DND-41 (cell line): ENCODE data around the gene LYST.
"Not testable (repeated sequence)": the region's sequence is repeated elsewhere in the genome, so short reads cannot be mapped to it uniquely, and the experiment has no call there.

Experiments
- CTCF ChIP-seq: IDR thresholded peaks from 2 replicates; pipeline ENCODE4 v1.5.1; 2012; ENCODE audit warnings: borderline replicate concordance, low read length, moderate library complexity, mild to moderate bottlenecking; ENCODE audit not compliant: poor library complexity, severe bottlenecking; ENCODE audit errors: extremely low read depth
- EZH2 ChIP-seq: IDR thresholded peaks from 3 replicates; pipeline ENCODE4 v1.6.1; 2012; ENCODE audit warnings: borderline replicate concordance, low read depth, mild to moderate bottlenecking, moderate library complexity, low read length, inconsistent platforms; ENCODE audit not compliant: severe bottlenecking

- not testable (repeated sequence) for TF ChIP-seq CTCF, EZH2
Observed at GRCh38 chr1:235647537-235647936, 219.2 kb downstream of the LYST start.
